Esophagus squamous epithelium (tissue), 5 donors: ENCODE results near the gene PDGFRB. TPM values are rescaled to one million over a fixed set of nuclear protein-coding genes. Genes with fewer than 3 reads are reported as not detected.
A peak's percentile ranks its signal among the peaks of the same experiment; 100 is the strongest.

Source experiments
- DNase-seq: peaks from one replicate; lab custom pipeline; 2025; lab: John Stamatoyannopoulos, UW
- H3K27ac ChIP-seq, 4 donors: fragments of 200-600 bp; sonication (generic); one replicate each; pipeline ENCODE4 v1.5.1; 2016 to 2019; ENCODE audit warnings: mild to moderate bottlenecking in 1 of 4
- H3K27me3 ChIP-seq, 4 donors: fragments of 200-600 bp; sonication (generic); 1 replicate in 3 of 4; 2 replicates in 1 of 4; pipeline versions ENCODE4 v1.5.1 to v1.6.0; 2017 to 2021; ENCODE audit warnings: antibody characterized with exemption in 1 of 4
- H3K36me3 ChIP-seq, 3 donors: fragments of 200-600 bp; sonication (generic); one replicate each; pipeline ENCODE4 v1.5.1; 2016 to 2019
- H3K4me1 ChIP-seq, 3 donors: fragments of 200-600 bp; sonication (generic); one replicate each; pipeline ENCODE4 v1.5.1; 2017 to 2019
- H3K4me3 ChIP-seq, 4 donors: fragments of 200-600 bp; sonication (generic); 1 replicate in 3 of 4; 2 replicates in 1 of 4; pipeline ENCODE4 v1.5.1; 2016 to 2019; ENCODE audit warnings: mild to moderate bottlenecking in 2 of 4, moderate library complexity in 1 of 4
- H3K9me3 ChIP-seq, 3 donors: fragments of 200-600 bp; sonication (generic); one replicate each; pipeline ENCODE4 v1.5.1; 2016 to 2019
- CTCF ChIP-seq, 6 experiments: fragments of 450-650 bp in 4 of 6; fragments of 200-600 bp in 2 of 6; sonication (generic) in 2 of 6; IDR thresholded peaks; one replicate each; pipeline ENCODE4 v1.5.1; 2016 to 2019; ENCODE audit warnings: antibody characterized with exemption in 6 of 6, mild to moderate bottlenecking in 4 of 6, moderate library complexity in 4 of 6
- POLR2A ChIP-seq, 4 donors: fragments of 450-650 bp; IDR thresholded peaks; one replicate each; pipeline ENCODE4 v1.6.1; 2017; ENCODE audit warnings: antibody characterized with exemption in 4 of 4, mild to moderate bottlenecking in 4 of 4, moderate library complexity in 3 of 4
- WGBS, 2 donors: methylation state at CpG; one replicate each; pipeline ENCODE4 v1.1.5; 2018; 5-methylcytosine and 5-hydroxymethylcytosine counted together
- intact Hi-C: fragments of 100-400 bp; cut with DNase I; formaldehyde crosslinking; loops from one replicate; pipeline ENCODE4 v1.15.0; 2022
- total RNA-seq, 4 donors: library from RNA; depleted of rRNA; stranded (reverse); fragments of >200 nt; gene quantifications; one replicate each; pipeline ENCODE4 v1.1.0, GENCODE V29; 2016
- donor health status: DM: yes; HTN: yes; CAD: no.

PDGFRB gene
- total RNA-seq, 4 donors from 2014 or later: 5.6 to 51.7 (median 31.0) TPM

DNA sequence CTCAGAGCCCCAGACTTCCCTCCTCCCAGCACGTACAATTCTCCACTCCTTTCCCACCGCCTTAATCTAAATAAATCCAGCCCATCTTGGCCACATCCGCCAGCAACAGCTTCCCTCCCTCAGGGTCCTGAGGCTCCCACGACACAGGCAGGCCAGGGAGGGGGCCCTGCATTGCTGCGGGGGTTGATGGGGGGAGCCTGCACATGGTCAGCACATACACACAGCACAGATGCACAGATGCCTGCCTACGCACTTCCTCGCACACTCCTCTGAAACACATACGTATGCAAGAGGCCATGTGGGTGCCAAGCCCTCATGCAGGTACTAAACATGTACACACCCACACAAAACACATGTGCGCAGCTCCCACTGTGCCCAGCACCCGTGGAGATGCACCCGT lies 14.8 kb downstream of the PDGFRB start:
- peak overlapping the region in 1 of 4 donors; percentile 4 for H3K4me3 ChIP-seq
- WGBS, 2 donors: 57 to 64% methylated on average over 3 to 9 of the region's 11 CpGs
- no peak for TF ChIP-seq POLR2A (IDR thresholded peaks at IDR 0.05)
- no peak for TF ChIP-seq CTCF (IDR thresholded peaks at IDR 0.05)
- H3K27me3 ChIP-seq: peaks cover 0 to 17% (median 0%) of the 10 kb centered on the region in 4 donors
- intact Hi-C loops: no loop called here
- H3K36me3 ChIP-seq: no peaks in the 10 kb centered on the region
- peak overlapping the region; percentile 65 to 94 (median 89) for H3K27ac ChIP-seq
- H3K9me3 ChIP-seq: no peaks in the 10 kb centered on the region
- no peak for DNase-seq
- peaks cover 20 to 100% (median 81%) of the 10 kb centered on the region in 3 donors for H3K4me1 ChIP-seq

GRCh38 chr5:150139334-150139733 lies 16.3 kb downstream of the PDGFRB start:
- intact Hi-C loops: no loop called here
- 50 to 94% methylated on average over 2 to 5 of the region's 6 CpGs for WGBS, 2 donors
- no peaks in the 10 kb centered on the region for H3K9me3 ChIP-seq
- H3K36me3 ChIP-seq: peaks cover 0 to 6% (median 0%) of the 10 kb centered on the region in 3 donors
- TF ChIP-seq CTCF (IDR thresholded peaks at IDR 0.05): no peak
- no peak for TF ChIP-seq POLR2A (IDR thresholded peaks at IDR 0.05)
- H3K27ac ChIP-seq: peak overlapping the region; percentile 68 to 94 (median 89)
- H3K27me3 ChIP-seq: peaks cover 0 to 27% (median 0%) of the 10 kb centered on the region in 4 donors
- peaks cover 20 to 100% (median 74%) of the 10 kb centered on the region in 3 donors for H3K4me1 ChIP-seq
- DNase-seq: no peak
- H3K4me3 ChIP-seq: peak overlapping the region in 1 of 4 donors; percentile 21

- Histone ChIP-seq H3K27ac (peak overlapping the region; percentile 68 to 94 (median 89)), H3K36me3 (peaks cover 0 to 6% (median 0%) of the 10 kb centered on the region in 3 donors), H3K27me3 (peaks cover 0 to 27% (median 0%) of the 10 kb centered on the region in 4 donors), H3K4me1 (peaks cover 20 to 100% (median 70%) of the 10 kb centered on the region in 3 donors), H3K4me3 (peak overlapping the region in 2 of 4 donors; percentile 9 to 21), H3K9me3 (no peaks in the 10 kb centered on the region)
- DNase-seq: no peak
- 34 to 59% methylated on average over 5 to 6 of the region's 10 CpGs for WGBS, 2 donors
- TF ChIP-seq CTCF (IDR thresholded peaks at IDR 0.05) (no peak), POLR2A (IDR thresholded peaks at IDR 0.05) (no peak)
- intact Hi-C loops: no loop called here
Observed at GRCh38 chr5:150138551-150139265, 16.9 kb downstream of the PDGFRB start.

DNA sequence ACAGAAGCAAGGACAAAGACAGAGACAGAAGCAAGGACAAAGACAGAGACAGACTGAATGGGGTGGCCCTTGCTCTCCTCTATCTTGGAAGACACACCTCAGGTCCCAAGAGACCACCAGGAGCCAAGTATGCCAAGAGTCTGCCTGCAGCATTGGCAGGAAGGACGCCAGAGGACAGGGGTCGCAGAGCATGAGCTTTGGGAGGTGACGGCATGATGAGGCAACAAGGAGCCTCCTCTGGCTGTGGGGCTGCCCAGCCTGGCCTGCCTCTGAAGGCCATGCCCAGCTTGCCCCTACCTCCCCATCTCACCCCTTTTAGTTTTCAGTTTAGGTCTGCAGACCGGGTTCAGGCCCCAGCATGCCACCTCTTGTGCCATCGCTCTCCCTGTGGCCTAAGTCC lies 17.6 kb downstream of the PDGFRB start:
- Histone ChIP-seq H3K4me1 (peaks cover 17 to 100% (median 63%) of the 10 kb centered on the region in 3 donors), H3K27me3 (peaks cover 0 to 27% (median 0%) of the 10 kb centered on the region in 4 donors), H3K36me3 (peaks cover 0 to 6% (median 0%) of the 10 kb centered on the region in 3 donors), H3K27ac (peak overlapping the region; percentile 68 to 94 (median 89)), H3K9me3 (no peaks in the 10 kb centered on the region), H3K4me3 (peak overlapping the region in 1 of 4 donors; percentile 21)
- WGBS, 2 donors: 54 to 85% methylated on average over 3 to 4 of the region's 5 CpGs
- no peak for TF ChIP-seq CTCF (IDR thresholded peaks at IDR 0.05)
- no peak for TF ChIP-seq POLR2A (IDR thresholded peaks at IDR 0.05)
- intact Hi-C loops: no loop called here
- DNase-seq: no peak
